OCI-LY7 (cell line): ENCODE data around the gene F11.

Experiments used
- CTCF ChIP-seq: fragments of 200-600 bp; sonication (generic); conservative IDR thresholded peaks from 2 replicates; pipeline ENCODE4 v1.5.1; 2014; ENCODE audit warnings: mild to moderate bottlenecking, antibody characterized with exemption, low read length, moderate library complexity, mixed read lengths
- EZH2phosphoT487 ChIP-seq: fragments of 200-600 bp; sonication (generic); IDR thresholded peaks from 2 replicates; pipeline ENCODE4 v1.6.1; 2018; ENCODE audit warnings: low read depth, borderline replicate concordance, mild to moderate bottlenecking, mixed run types, antibody characterized with exemption, low read length, moderate library complexity, mixed read lengths

GRCh38 chr4:186296481-186296880 is 30.5 kb downstream of the F11 start:
- TF ChIP-seq CTCF, result no peak
- TF ChIP-seq EZH2phosphoT487, result no peak
